Cardiac fibroblast (primary cell): ENCODE data around the gene RAX2.

Source experiments
- DNase-seq, 2 donors: peaks; one replicate each; pipeline versions ENCODE4 v3.0.0 to v3.0.0-alpha.2; 2010; ENCODE audit warnings: low read depth in 2 of 2
- H3K4me3 ChIP-seq, 2 donors: replicated peaks in 1 of 2; 1 replicate in 1 of 2; 2 replicates in 1 of 2; pipeline ENCODE4 v1.5.1; 2011; ENCODE audit warnings: low read depth in 2 of 2, low read length in 2 of 2, mild to moderate bottlenecking in 2 of 2, moderate library complexity in 1 of 2
- CTCF ChIP-seq: IDR thresholded peaks from one replicate; pipeline ENCODE4 v1.5.1; 2011; ENCODE audit warnings: low read depth, mild to moderate bottlenecking, low read length, inconsistent platforms

The RAX2 gene

GRCh38 chr19:3803114-3803888 is 31.3 kb upstream of the RAX2 start:
- H3K4me3 ChIP-seq: no peak overlapping the region
- TF ChIP-seq CTCF: no peak
- no peak for DNase-seq

GRCh38 chr19:3801412-3802096 is 29.5 kb upstream of the RAX2 start:
- H3K4me3 ChIP-seq: peak overlapping the region in 1 of 2 donors; percentile 8
- TF ChIP-seq CTCF: peak; percentile 11
- DNase-seq: peak in 1 of 2 donors; percentile 13

- no peak for DNase-seq
- H3K4me3 ChIP-seq: no peak overlapping the region
- no peak for TF ChIP-seq CTCF
Observed at GRCh38 chr19:3800996-3801395, 29.0 kb upstream of the RAX2 start.

- no peak for DNase-seq
- no peak for TF ChIP-seq CTCF
- H3K4me3 ChIP-seq: no peak overlapping the region
Observed at GRCh38 chr19:3798137-3798536, 26.1 kb upstream of the RAX2 start.

GRCh38 chr19:3796358-3796757 is 24.3 kb upstream of the RAX2 start:
- no peak overlapping the region for H3K4me3 ChIP-seq
- DNase-seq: no peak
- no peak for TF ChIP-seq CTCF

GRCh38 chr19:3793799-3794198 is 21.8 kb upstream of the RAX2 start:
- no peak for TF ChIP-seq CTCF
- no peak for DNase-seq

More at GRCh38 chr19:3793799-3794198, 21.8 kb upstream of the RAX2 start:
- H3K4me3 ChIP-seq: no peak overlapping the region
